Lung (tissue), 12 donors: Measurements from ENCODE around the gene MAML3. TPM values are rescaled to one million over a fixed set of nuclear protein-coding genes. Genes with fewer than 3 reads are reported as not detected.

ENCODE experiments used
- ATAC-seq: fragments of 200-7000 bp; cut with Tn5 transposase; one replicate; pipeline ENCODE4 v1.9.1; 2020; ENCODE audit warnings: moderate number of reproducible peaks; ENCODE audit not compliant: insufficient read depth, low FRiP score
- DNase-seq, 3 donors: peaks; one replicate each; pipeline ENCODE4 v3.0.0-alpha.2; 2013 to 2017
- H3K27ac ChIP-seq, 2 donors: one replicate each; pipeline ENCODE4 v1.5.1; 2013; ENCODE audit warnings: mild to moderate bottlenecking in 2 of 2, moderate library complexity in 2 of 2, control low read depth in 1 of 2, inconsistent platforms in 1 of 2, low read depth in 1 of 2, low read length in 1 of 2
- H3K27me3 ChIP-seq, 3 donors: one replicate each; pipeline ENCODE4 v1.5.1; 2013; ENCODE audit warnings: low read length in 2 of 3; ENCODE audit not compliant: control insufficient read depth in 3 of 3, insufficient read depth in 3 of 3
- H3K36me3 ChIP-seq, 4 donors: one replicate each; pipeline ENCODE4 v1.5.1; 2013; ENCODE audit warnings: low read length in 4 of 4, mild to moderate bottlenecking in 1 of 4, moderate library complexity in 1 of 4; ENCODE audit not compliant: control insufficient read depth in 4 of 4, insufficient read depth in 4 of 4
- H3K4me1 ChIP-seq, 5 donors: one replicate each; pipeline ENCODE4 v1.5.1; 2013; ENCODE audit warnings: low read length in 5 of 5, mild to moderate bottlenecking in 2 of 5, moderate library complexity in 1 of 5; ENCODE audit not compliant: control insufficient read depth in 5 of 5, insufficient read depth in 5 of 5
- H3K4me3 ChIP-seq: one replicate; pipeline ENCODE4 v1.5.1; 2013; ENCODE audit warnings: mild to moderate bottlenecking, control low read depth, moderate library complexity
- H3K9ac ChIP-seq, 2 donors: one replicate each; pipeline ENCODE4 v1.5.1; 2013; ENCODE audit warnings: low read length in 2 of 2, control low read depth in 1 of 2; ENCODE audit not compliant: insufficient read depth in 1 of 2
- H3K9me3 ChIP-seq, 4 donors: one replicate each; pipeline ENCODE4 v1.5.1; 2013; ENCODE audit warnings: low read length in 3 of 4, mild to moderate bottlenecking in 1 of 4, moderate library complexity in 1 of 4; ENCODE audit not compliant: control insufficient read depth in 4 of 4, insufficient read depth in 3 of 4
- CTCF ChIP-seq: IDR thresholded peaks from 2 replicates; pipeline ENCODE4 v1.5.1; 2012; ENCODE audit warnings: mild to moderate bottlenecking; ENCODE audit errors: control extremely low read depth, extremely low read depth
- WGBS, 2 donors: extraction: QIAGEN DNeasy Blood & Tissue Kit; methylation state at CpG; one replicate each; pipeline ENCODE4 v1.1.7; 2013; 5-methylcytosine and 5-hydroxymethylcytosine counted together
- polyA plus RNA-seq, 2 donors: library from polyadenylated mRNA; stranded (reverse); fragments of 200-250 nt; gene quantifications; one replicate each; pipeline ENCODE4 v1.2.1, GENCODE V29; 2013
- total RNA-seq, 2 donors: library from RNA; depleted of rRNA in 1 of 2; stranded (reverse); fragments of >200 nt in 1 of 2; gene quantifications; one replicate each; pipeline ENCODE4 v1.2.1, GENCODE V29; 2014 to 2021
- donor health status: control.
- donor health status: control.
- donor health status: Bipolar disorder and iron deficiency.
- donor health status: healthy.
- donor health status: DM: yes; HTN: yes; CAD: no.

The MAML3 gene
- total and polyA plus RNA-seq, 4 donors: 3.0 to 16.4 (median 8.5) TPM

GRCh38 chr4:140157341-140157740, 3.4 kb upstream of the MAML3 start:
- H3K4me3 ChIP-seq: no peak overlapping the region
- H3K27ac ChIP-seq: no peak overlapping the region
- ATAC-seq: no peak
- TF ChIP-seq CTCF: no peak
- 99 to 100% methylated on average over 2 of the region's 2 CpGs for WGBS, 2 donors
- peaks cover 0 to 2% (median 0%) of the 10 kb centered on the region in 4 donors for H3K9me3 ChIP-seq
- peaks cover 0 to 11% (median 6%) of the 10 kb centered on the region in 5 donors for H3K4me1 ChIP-seq
- H3K36me3 ChIP-seq: no peaks in the 10 kb centered on the region
- no peak for DNase-seq
- no peaks in the 10 kb centered on the region for H3K27me3 ChIP-seq
- no peak overlapping the region for H3K9ac ChIP-seq

GRCh38 chr4:140156529-140157171, 2.7 kb upstream of the MAML3 start:
- no peak overlapping the region for H3K27ac ChIP-seq
- ATAC-seq (no peak), DNase-seq (no peak)
- WGBS, 2 donors: 27 to 63% methylated on average over 4 of the region's 4 CpGs
- H3K9me3 ChIP-seq: no peaks in the 10 kb centered on the region
- TF ChIP-seq CTCF: no peak
- H3K4me1 ChIP-seq: peaks cover 0 to 11% (median 6%) of the 10 kb centered on the region in 5 donors
- H3K4me3 ChIP-seq: no peak overlapping the region
- H3K27me3 ChIP-seq: no peaks in the 10 kb centered on the region
- H3K9ac ChIP-seq: no peak overlapping the region
- H3K36me3 ChIP-seq: no peaks in the 10 kb centered on the region

- no peak for ATAC-seq
- H3K4me3 ChIP-seq: peak overlapping the region; percentile 76
- H3K9ac ChIP-seq: peak overlapping the region; percentile 56 to 81
- no peak for DNase-seq
- H3K27ac ChIP-seq: peak overlapping the region; percentile 95 to 98
- no peak for TF ChIP-seq CTCF
- no peaks in the 10 kb centered on the region for H3K27me3 ChIP-seq
- H3K9me3 ChIP-seq: no peaks in the 10 kb centered on the region
- peaks cover 0 to 13% (median 6%) of the 10 kb centered on the region in 5 donors for H3K4me1 ChIP-seq
- H3K36me3 ChIP-seq: peaks cover 0 to 4% (median 0%) of the 10 kb centered on the region in 4 donors
- 58 to 76% methylated on average over 3 of the region's 3 CpGs for WGBS, 2 donors
Observed at GRCh38 chr4:140154572-140154891, 548 bp upstream of the MAML3 start.

GRCh38 chr4:140153419-140153717, 616 bp downstream of the MAML3 start:
- WGBS, 2 donors: 1% methylated on average over 14 of the region's 14 CpGs

More at GRCh38 chr4:140153419-140153717, 616 bp downstream of the MAML3 start:
- Histone ChIP-seq H3K27me3 (no peaks in the 10 kb centered on the region), H3K9ac (peak overlapping the region; percentile 73 to 85), H3K36me3 (peaks cover 0 to 4% (median 0%) of the 10 kb centered on the region in 4 donors), H3K9me3 (no peaks in the 10 kb centered on the region), H3K27ac (peak overlapping the region; percentile 95 to 98), H3K4me3 (peak overlapping the region; percentile 76), H3K4me1 (peaks cover 0 to 16% (median 5%) of the 10 kb centered on the region in 5 donors)
- DNase-seq (no peak), ATAC-seq (no peak)
- no peak for TF ChIP-seq CTCF
